ENCODE data around the gene HCAR1. TPM values are rescaled to one million over a fixed set of nuclear protein-coding genes. Genes with fewer than 3 reads are reported as not detected.

The HCAR1 gene, protein sequence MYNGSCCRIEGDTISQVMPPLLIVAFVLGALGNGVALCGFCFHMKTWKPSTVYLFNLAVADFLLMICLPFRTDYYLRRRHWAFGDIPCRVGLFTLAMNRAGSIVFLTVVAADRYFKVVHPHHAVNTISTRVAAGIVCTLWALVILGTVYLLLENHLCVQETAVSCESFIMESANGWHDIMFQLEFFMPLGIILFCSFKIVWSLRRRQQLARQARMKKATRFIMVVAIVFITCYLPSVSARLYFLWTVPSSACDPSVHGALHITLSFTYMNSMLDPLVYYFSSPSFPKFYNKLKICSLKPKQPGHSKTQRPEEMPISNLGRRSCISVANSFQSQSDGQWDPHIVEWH
- total RNA-seq: 3.2 and 3.4 TPM in 2 replicates

DNA sequence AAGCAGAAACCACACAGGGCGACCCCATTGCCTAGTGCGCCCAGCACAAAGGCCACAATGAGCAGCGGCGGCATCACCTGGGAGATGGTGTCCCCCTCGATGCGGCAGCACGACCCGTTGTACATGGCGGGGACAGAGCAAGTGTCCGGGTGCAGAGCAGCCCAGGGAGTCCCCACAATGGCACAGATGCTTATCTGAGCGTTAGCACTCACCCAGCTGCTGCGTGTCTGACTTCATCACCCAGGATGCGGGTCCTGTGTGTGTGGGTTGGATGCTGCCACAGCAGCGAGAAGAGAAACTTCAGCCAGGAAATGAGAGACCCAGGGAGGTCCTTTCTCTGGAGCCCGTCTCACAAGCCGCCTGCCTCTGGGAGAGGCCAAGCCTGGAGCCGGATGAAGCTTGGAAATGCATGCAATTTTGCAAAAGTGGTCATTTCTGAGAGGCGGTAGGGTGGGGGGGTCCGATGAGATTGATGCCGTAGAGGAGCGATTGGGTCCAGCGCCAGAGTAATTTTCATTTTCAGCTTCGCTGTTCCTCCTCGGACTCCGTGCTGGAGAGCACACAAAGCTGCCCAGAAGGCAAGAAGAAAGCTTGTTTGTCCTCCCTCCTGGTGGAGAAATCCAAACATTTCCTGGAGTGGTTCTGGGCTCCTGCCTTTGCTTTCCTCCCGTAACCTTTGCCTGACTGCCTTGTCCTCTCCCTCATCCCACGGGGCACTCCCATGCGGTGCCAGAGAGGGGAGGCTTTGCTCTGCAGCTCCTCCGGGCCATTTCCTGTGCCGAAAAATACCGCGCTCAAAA is at the start of gene HCAR1:
HCAR1 (minus strand) TSS at position 630 of the 800 bp plus-strand sequence; CDS start at position 125, 505 bp downstream.

DNA sequence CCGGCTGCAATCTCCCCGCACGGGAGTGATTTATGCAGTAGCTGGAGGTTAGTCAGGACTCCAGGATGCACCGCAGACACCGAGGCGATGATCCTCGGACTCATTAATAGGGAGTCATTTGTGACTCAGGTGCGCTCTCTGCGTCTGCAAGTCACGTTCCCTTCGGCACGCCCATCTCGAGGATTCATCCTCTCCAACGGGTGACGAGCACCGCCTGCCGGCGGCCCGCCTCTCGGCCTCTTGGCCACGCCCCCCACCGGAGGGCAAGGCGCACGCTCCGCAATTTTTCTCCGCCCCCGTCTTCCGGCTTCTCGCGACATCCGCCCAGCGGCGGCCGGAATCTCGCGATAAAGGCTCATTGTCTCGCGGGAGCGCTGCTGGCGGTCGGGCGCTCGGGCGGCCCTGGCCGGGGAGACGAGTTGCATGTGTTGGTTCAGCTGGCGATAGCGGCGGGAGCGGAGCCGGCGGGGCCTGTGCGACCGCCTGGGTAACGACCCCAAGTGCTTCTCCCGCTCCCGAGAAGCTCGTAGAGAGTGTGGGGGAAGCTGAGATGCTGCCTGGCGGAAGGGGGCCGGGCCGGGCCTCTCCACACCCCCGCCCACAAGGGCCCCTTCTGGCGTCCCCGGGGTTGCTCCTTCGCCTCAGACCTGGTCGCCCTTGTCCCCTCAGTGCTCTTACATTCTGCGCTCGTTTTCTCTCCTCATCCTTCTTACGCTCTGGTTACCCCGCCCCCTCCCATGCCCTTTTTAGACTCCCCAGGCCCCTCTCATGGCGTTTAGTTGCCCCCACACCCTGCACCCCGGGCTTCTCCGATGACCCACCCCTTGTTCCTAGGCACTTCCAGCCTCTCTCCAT is 22.0 kb upstream of the HCAR1 start, which contains the start of gene DENR:
DENR (plus strand) TSS at position 361 of the 855 bp plus-strand sequence. CDS start 878 bp downstream, outside the sequence.

DNA sequence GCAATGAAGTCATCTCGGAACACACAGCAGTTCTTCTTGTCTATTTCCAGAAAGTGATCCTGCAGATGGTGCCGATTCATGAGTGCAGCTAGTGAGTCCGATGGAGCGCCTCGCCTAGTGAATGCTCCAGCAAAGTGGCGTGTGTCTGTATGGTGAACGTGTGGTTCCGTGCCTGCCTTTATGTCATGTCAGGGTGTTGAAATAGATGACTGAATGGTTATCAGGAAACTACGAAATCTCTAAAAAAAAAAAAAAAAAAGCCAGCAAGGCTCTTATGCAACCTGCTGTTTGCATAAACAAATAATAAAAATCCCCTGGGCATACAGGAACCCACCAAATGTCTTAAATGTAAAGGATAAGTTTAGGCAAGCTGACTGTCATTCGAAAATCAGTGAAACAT is 14.0 kb downstream of the HCAR1 start, which contains the start of gene HCAR3:
HCAR3 (minus strand) TSS at position 154 of the 400 bp plus-strand sequence; CDS start at position 80, 74 bp downstream.

DNA sequence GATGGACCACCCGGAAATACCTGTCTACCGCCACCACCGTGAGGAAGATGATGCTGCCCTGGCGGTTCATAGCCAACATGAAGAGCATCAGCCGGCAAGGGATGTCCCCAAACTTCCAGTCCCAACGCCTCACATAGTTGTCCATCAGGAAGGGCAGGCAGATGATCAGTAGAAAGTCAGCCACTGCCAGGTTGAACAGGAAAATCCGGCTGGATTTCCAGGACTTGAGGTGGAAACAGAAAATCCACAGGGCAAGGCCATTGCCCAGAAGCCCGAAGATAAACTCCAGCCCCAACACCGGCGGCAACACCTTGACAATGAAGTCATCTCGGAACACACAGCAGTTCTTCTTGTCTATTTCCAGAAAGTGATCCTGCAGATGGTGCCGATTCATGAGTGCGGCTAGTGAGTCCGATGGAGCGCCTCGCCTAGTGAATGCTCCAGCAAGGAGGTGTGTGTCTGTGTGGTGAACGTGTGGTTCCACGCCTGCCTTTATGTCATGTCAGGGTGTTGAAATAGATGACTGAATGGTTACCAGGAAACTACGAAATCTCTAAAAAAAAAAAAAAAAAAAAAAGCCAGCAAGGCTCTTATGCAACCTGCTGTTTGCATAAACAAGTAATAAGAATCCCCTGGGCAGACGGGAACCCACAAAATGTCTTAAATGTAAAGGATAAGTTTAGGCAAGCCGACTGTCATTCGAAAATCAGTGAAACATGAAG is 27.6 kb downstream of the HCAR1 start, which contains the start of gene HCAR2:
HCAR2 (minus strand) TSS at position 468 of the 722 bp plus-strand sequence; CDS start at position 394, 74 bp downstream.

Other genes with a start within 250 kb of the HCAR1 start
- gene ZCCHC8, start 229.9 kb downstream of the HCAR1 start, total RNA-seq: 15.9 and 16.0 TPM in 2 replicates
- gene RSRC2, start 203.9 kb downstream of the HCAR1 start, total RNA-seq: 16.7 and 30.1 TPM in 2 replicates
- 16.7 and 33.5 TPM in 2 replicates for gene KNTC1, start 203.6 kb downstream of the HCAR1 start, total RNA-seq
- gene HCAR2, start 27.5 kb downstream of the HCAR1 start, total RNA-seq: not detected in 2 replicates
- gene HCAR3, start 14.0 kb downstream of the HCAR1 start, total RNA-seq: not detected in 2 replicates
- gene DENR, start 22.0 kb upstream of the HCAR1 start, total RNA-seq: 28.8 and 42.5 TPM in 2 replicates
- under 0.01 TPM in 1 of 2 replicates, not detected in the other for gene CCDC62, start 43.7 kb upstream of the HCAR1 start, total RNA-seq
- gene HIP1R, start 104.6 kb upstream of the HCAR1 start, total RNA-seq: 18.3 and 36.6 TPM in 2 replicates
- 13.5 and 23.0 TPM in 2 replicates for gene VPS37B, start 165.3 kb upstream of the HCAR1 start, total RNA-seq
- gene ABCB9, start 235.6 kb upstream of the HCAR1 start, total RNA-seq: 8.3 and 8.6 TPM in 2 replicates
- 33.0 and 34.9 TPM in 2 replicates for gene OGFOD2, start 244.4 kb upstream of the HCAR1 start, total RNA-seq
- gene ARL6IP4, start 249.8 kb upstream of the HCAR1 start, total RNA-seq: 280 and 297 TPM in 2 replicates